ENCODE measurements around the gene MCIDAS.
A peak's percentile ranks its signal among the peaks of the same experiment; 100 is the strongest.

Gene MCIDAS

GRCh38 chr5:55222092-55222984, 4.8 kb downstream of the MCIDAS start:
- no peak for DNase-seq

GRCh38 chr5:55220433-55221185, 6.5 kb downstream of the MCIDAS start:
- no peak for DNase-seq

GRCh38 chr5:55219770-55220169, 7.3 kb downstream of the MCIDAS start:
- DNase-seq, result no peak

- no peak for DNase-seq
Observed at GRCh38 chr5:55218967-55219366, 8.1 kb downstream of the MCIDAS start.

- DNase-seq, result no peak
Observed at GRCh38 chr5:55211184-55211874, 15.8 kb downstream of the MCIDAS start.

GRCh38 chr5:55205001-55205400, 22.1 kb downstream of the MCIDAS start:
- DNase-seq, result no peak

GRCh38 chr5:55191165-55191564, 36.0 kb downstream of the MCIDAS start:
- no peak for DNase-seq

- DNase-seq, result no peak
Observed at GRCh38 chr5:55188656-55189540, 38.2 kb downstream of the MCIDAS start.

GRCh38 chr5:55187370-55187769, 39.7 kb downstream of the MCIDAS start:
- DNase-seq, result no peak

- no peak for DNase-seq
Observed at GRCh38 chr5:55180016-55180415, 47.1 kb downstream of the MCIDAS start.

GRCh38 chr5:55177078-55177477, 50.0 kb downstream of the MCIDAS start:
- no peak for DNase-seq

- DNase-seq, result no peak
Observed at GRCh38 chr5:55176176-55176818, 50.8 kb downstream of the MCIDAS start.

- no peak for DNase-seq
Observed at GRCh38 chr5:55175781-55176175, 51.3 kb downstream of the MCIDAS start.

- no peak for DNase-seq
Observed at GRCh38 chr5:55173687-55174230, 53.4 kb downstream of the MCIDAS start.

GRCh38 chr5:55172937-55173686, 54.0 kb downstream of the MCIDAS start, which contains the start of gene CDC20B:
TSS of gene CDC20B (minus strand) at chr5:55173177. CDS start at chr5:55173000, 177 bp downstream.
- peak; percentile 61 for DNase-seq

- peak; percentile 45 for DNase-seq
Observed at GRCh38 chr5:55172051-55172899, 54.8 kb downstream of the MCIDAS start.

GRCh38 chr5:55171471-55171870, 55.6 kb downstream of the MCIDAS start:
- DNase-seq, result no peak

Measured in activated CD4-positive, alpha-beta T cell treated with anti-CD3 and anti-CD28 coated beads, Interleukin-2, amount 50 U/mL, for 1 hour (primary cell).